GM06990 (cell line): ENCODE data around the gene ADK.

Source experiments
- DNase-seq: peaks from one replicate; pipeline ENCODE4 v3.0.0-alpha.2; 2011; ENCODE audit not compliant: insufficient read length; ENCODE audit errors: extremely low read depth
- H3K27me3 ChIP-seq: replicated peaks from 2 replicates; pipeline ENCODE4 v1.6.0; 2011; ENCODE audit warnings: low read length; ENCODE audit not compliant: control insufficient read depth, insufficient read depth
- H3K36me3 ChIP-seq: 2 replicates; pipeline ENCODE4 v1.5.1; 2011; ENCODE audit warnings: low read length; ENCODE audit not compliant: control insufficient read depth, insufficient read depth
- H3K4me3 ChIP-seq: replicated peaks from 2 replicates; pipeline ENCODE4 v1.5.1; 2011; ENCODE audit warnings: low read depth, mild to moderate bottlenecking, control low read depth, low read length
- TF ChIP-seq, protein P1 (sequence below): IDR thresholded peaks from 2 replicates; pipeline ENCODE4 v1.5.1; 2011; ENCODE audit warnings: low read length, control low read depth, mild to moderate bottlenecking, inconsistent platforms; ENCODE audit not compliant: insufficient read depth, poor library complexity, severe bottlenecking

The ADK gene

DNA sequence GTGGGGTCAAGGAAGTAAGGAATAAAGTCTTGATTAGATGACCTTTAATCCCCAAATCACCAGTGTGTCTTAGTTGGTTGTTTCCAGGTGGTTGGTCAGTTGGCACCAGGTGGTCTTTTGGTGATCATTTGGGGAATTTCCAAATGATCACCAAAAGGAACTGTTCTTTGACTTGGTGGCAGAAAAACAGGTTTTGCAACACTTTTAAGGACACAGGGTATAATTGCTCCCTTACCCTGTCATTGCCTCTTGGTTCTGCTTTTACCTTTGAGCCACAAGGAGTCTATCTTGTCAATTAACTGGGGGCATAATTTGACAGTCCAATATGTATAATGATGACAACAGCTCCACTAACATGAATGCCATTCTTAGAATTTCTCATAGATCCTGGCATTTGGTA, 104.2 kb downstream of the ADK start:
- TF ChIP-seq, protein P1, sequence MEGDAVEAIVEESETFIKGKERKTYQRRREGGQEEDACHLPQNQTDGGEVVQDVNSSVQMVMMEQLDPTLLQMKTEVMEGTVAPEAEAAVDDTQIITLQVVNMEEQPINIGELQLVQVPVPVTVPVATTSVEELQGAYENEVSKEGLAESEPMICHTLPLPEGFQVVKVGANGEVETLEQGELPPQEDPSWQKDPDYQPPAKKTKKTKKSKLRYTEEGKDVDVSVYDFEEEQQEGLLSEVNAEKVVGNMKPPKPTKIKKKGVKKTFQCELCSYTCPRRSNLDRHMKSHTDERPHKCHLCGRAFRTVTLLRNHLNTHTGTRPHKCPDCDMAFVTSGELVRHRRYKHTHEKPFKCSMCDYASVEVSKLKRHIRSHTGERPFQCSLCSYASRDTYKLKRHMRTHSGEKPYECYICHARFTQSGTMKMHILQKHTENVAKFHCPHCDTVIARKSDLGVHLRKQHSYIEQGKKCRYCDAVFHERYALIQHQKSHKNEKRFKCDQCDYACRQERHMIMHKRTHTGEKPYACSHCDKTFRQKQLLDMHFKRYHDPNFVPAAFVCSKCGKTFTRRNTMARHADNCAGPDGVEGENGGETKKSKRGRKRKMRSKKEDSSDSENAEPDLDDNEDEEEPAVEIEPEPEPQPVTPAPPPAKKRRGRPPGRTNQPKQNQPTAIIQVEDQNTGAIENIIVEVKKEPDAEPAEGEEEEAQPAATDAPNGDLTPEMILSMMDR, result no peak
- DNase-seq, result no peak
- Histone ChIP-seq H3K4me3 (no peak overlapping the region), H3K27me3 (no peaks in the 10 kb centered on the region), H3K36me3 (no peaks in the 10 kb centered on the region)

DNA sequence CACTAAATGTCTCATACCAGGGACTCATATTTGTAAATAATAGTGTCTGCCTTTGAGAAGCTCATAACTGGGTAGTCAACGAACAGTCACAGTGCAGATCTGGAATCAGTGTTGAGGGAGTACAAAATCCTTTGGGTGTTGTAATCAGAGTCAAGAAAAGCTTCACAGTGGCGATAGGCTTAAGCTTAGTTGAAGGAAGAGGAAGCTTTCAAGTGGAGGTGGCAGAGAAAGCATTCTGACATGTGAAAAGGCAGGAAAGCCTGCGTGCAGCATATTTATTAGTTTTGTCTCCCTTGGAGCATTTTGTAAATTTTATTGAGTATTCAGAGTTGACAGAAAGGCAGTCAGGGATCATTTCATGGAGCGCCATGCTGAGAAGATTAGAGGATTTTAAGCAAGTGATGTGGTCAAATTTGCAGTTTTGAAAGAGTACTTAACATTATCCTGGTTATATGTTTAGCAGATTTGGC, 104.9 kb downstream of the ADK start:
- Histone ChIP-seq H3K4me3 (no peak overlapping the region), H3K27me3 (no peaks in the 10 kb centered on the region), H3K36me3 (no peaks in the 10 kb centered on the region)
- TF ChIP-seq, protein P1, result no peak
- DNase-seq, result no peak

DNA sequence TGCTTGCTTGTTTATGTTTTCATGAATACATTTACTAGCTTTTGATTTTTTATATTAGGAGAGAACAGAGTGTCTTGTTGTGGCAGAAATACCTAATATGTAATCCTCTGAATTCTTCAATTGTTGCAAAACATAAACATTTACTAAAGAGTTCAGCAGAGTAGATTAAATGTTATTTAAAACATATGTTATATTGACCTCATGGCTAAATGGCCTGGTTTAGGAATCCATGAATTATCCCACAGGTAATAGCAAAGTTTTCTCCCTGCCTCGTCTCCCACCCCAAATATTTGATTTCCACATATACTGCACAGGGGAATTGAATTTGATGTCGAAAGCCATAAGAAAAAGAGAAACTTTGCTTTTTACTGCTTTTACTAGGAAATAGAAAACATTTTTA, 111.8 kb downstream of the ADK start:
- DNase-seq, result no peak
- H3K27me3 ChIP-seq, result no peaks in the 10 kb centered on the region
- TF ChIP-seq, protein P1, result no peak
- no peak overlapping the region for H3K4me3 ChIP-seq
- H3K36me3 ChIP-seq, result no peaks in the 10 kb centered on the region

DNA sequence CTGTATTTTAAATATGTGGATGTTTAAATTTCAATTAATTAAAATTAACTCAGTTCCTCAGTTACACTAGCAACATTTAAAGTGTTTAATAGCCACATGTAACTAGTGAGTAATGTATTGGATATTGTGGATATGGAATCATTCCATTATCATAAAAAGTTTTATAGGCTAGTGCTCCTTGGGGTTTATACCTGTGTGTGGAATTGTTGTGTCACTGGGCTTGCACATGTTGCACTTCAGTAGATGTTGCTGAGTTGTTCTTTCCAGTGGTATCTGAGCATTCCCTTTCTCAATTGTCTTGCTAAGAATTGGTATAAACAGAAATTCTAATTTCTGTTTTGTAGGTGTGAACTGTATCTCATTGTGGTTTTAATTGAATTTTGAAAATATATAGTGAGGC, 113.0 kb downstream of the ADK start:
- no peaks in the 10 kb centered on the region for H3K27me3 ChIP-seq
- H3K4me3 ChIP-seq, result no peak overlapping the region
- no peaks in the 10 kb centered on the region for H3K36me3 ChIP-seq
- no peak for DNase-seq
- TF ChIP-seq, protein P1, result no peak

DNA sequence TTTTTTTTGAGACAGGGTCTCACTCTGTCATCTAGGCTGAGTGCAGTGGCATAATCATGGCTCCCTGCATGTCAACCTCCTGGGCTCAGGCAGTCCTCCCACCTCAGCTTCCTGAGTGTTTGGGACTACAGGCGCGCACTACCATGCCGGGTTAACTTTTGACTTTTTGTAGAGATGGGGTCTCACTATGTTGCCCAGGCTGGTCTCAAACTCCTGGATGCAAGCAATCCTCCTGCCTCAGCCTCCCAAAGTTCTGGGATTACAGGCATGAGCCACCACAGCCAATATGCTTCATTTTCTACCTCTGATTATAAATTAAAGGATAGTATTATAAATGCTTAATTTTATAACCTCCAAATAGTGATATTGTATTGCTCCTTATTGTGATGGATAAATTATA, 121.3 kb downstream of the ADK start:
- Histone ChIP-seq H3K27me3 (no peaks in the 10 kb centered on the region), H3K4me3 (no peak overlapping the region), H3K36me3 (no peaks in the 10 kb centered on the region)
- TF ChIP-seq, protein P1, result no peak
- DNase-seq, result no peak

DNA sequence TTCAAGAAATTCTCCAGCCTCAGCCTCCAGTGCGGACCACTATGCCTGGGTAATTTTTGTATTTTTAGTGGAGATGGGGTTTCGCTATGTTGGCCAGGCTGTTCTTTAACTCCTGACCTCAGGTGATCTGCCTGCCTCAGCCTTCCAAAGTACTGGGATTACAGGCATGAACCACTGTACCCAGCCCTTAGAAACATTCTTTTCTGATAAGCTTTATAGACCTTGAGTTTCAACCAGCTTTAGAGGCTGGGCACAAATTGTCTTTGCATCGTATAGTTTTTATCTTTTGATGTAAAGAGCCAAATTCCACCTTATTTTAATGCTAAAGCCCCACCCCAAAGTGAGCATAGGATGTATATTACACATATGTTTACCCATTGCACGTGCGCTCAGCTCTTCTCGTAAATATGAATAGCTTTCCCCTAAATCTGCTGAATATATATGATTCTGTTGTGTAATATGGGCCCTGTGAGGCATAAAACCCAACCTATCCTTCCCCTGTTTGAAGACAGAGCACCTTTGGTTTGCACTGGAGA, 124.8 kb downstream of the ADK start:
- TF ChIP-seq, protein P1, result no peak
- Histone ChIP-seq H3K36me3 (no peaks in the 10 kb centered on the region), H3K27me3 (no peaks in the 10 kb centered on the region), H3K4me3 (no peak overlapping the region)
- DNase-seq, result no peak
